Measurements from ENCODE around the gene FAM177A1. TPM values are rescaled to one million over a fixed set of nuclear protein-coding genes. Genes with fewer than 3 reads are reported as not detected.
"Not testable (repeated sequence)": the region's sequence is repeated elsewhere in the genome, so short reads cannot be mapped to it uniquely, and the experiment has no call there.

FAM177A1 gene
- total and polyA plus RNA-seq, 12 donors, result 12.6 to 85.9 (median 44.7) TPM

- Histone ChIP-seq H3K27ac (no peak overlapping the region), H3K27me3 (no peaks in the 10 kb centered on the region), H3K36me3 (replicated peaks in 1 of 2) (peaks cover 0 to 8% of the 10 kb centered on the region in 2 donors), H3K9me3 (replicated peaks in 1 of 3) (no peaks in the 10 kb centered on the region), H3K4me3 (no peak overlapping the region), H3K4me1 (replicated peaks in 1 of 2) (peaks cover 13 to 16% of the 10 kb centered on the region in 2 donors)
- no peak for DNase-seq
- WGBS, 4 donors, result 74 to 96% (median 94%) methylated on average over 2 of the region's 2 CpGs
- no peak for TF ChIP-seq CTCF (IDR thresholded peaks at IDR 0.05)
- no peak for TF ChIP-seq POLR2A (IDR thresholded peaks at IDR 0.05)
- intact Hi-C loops (cut with DNase I), result no loop called here
These were observed 6.6 kb downstream of the FAM177A1 start for GRCh38 chr14:35052637-35053036.

- peak; percentile 29 to 71 (median 61) for DNase-seq
- H3K27me3 ChIP-seq; H3K9me3 ChIP-seq (replicated peaks in 1 of 3); H3K4me3 ChIP-seq; H3K4me1 ChIP-seq (replicated peaks in 1 of 2); intact Hi-C loops (cut with DNase I): not testable (repeated sequence)
- 36 to 67% (median 50%) methylated on average over 1 of the region's 1 CpG for WGBS, 4 donors
- peaks cover 0 to 13% of the 10 kb centered on the region in 2 donors for H3K36me3 ChIP-seq (replicated peaks in 1 of 2)
- H3K27ac ChIP-seq, result peak overlapping the region in 3 of 5 donors; percentile 31 to 41 (median 37)
These were observed 15.2 kb downstream of the FAM177A1 start for GRCh38 chr14:35061113-35061791.

GRCh38 chr14:35065731-35066130 is 19.7 kb downstream of the FAM177A1 start:
- H3K4me1 ChIP-seq (replicated peaks in 1 of 2); DNase-seq; H3K4me3 ChIP-seq; intact Hi-C loops (cut with DNase I); H3K36me3 ChIP-seq (replicated peaks in 1 of 2); H3K9me3 ChIP-seq (replicated peaks in 1 of 3); H3K27ac ChIP-seq; H3K27me3 ChIP-seq: not testable (repeated sequence)
- 61 to 68% (median 66%) methylated on average over 5 of the region's 5 CpGs for WGBS, 4 donors

- no peaks in the 10 kb centered on the region for H3K4me1 ChIP-seq (replicated peaks in 1 of 2)
- peaks cover 0 to 11% of the 10 kb centered on the region in 2 donors for H3K36me3 ChIP-seq (replicated peaks in 1 of 2)
- intact Hi-C loops (cut with DNase I), result no loop called here
- no peaks in the 10 kb centered on the region for H3K27me3 ChIP-seq
- WGBS, 4 donors, result 92 to 96% (median 96%) methylated on average over 4 of the region's 4 CpGs
- no peak overlapping the region for H3K27ac ChIP-seq
- H3K4me3 ChIP-seq, result no peak overlapping the region
- H3K9me3 ChIP-seq (replicated peaks in 1 of 3), result no peaks in the 10 kb centered on the region
- TF ChIP-seq POLR2A (IDR thresholded peaks at IDR 0.05) (no peak), CTCF (IDR thresholded peaks at IDR 0.05) (no peak)
- no peak for DNase-seq
These were observed 22.4 kb downstream of the FAM177A1 start for GRCh38 chr14:35068238-35069012.

GRCh38 chr14:35072226-35072625 is 26.2 kb downstream of the FAM177A1 start:
- DNase-seq, result no peak
- 90 to 98% (median 94%) methylated on average over 3 of the region's 3 CpGs for WGBS, 4 donors

More at GRCh38 chr14:35072226-35072625, 26.2 kb downstream of the FAM177A1 start:
- Histone ChIP-seq H3K27me3 (no peaks in the 10 kb centered on the region), H3K9me3 (replicated peaks in 1 of 3) (no peaks in the 10 kb centered on the region), H3K4me1 (replicated peaks in 1 of 2) (no peaks in the 10 kb centered on the region), H3K27ac (no peak overlapping the region), H3K4me3 (no peak overlapping the region), H3K36me3 (replicated peaks in 1 of 2) (peaks cover 0 to 12% of the 10 kb centered on the region in 2 donors)
- intact Hi-C loops (cut with DNase I), result no loop called here
- no peak for TF ChIP-seq CTCF (IDR thresholded peaks at IDR 0.05)
- no peak for TF ChIP-seq POLR2A (IDR thresholded peaks at IDR 0.05)
